Activated CD4-positive, alpha-beta T cell treated with anti-CD3 and anti-CD28 coated beads for 1 hour (primary cell): ENCODE data around the gene GAREM1.

Experiments used
- DNase-seq: peaks from one replicate; pipeline ENCODE4 v3.0.0-alpha.2; 2020

GAREM1 gene

GRCh38 chr18:32286749-32287148, 183.9 kb downstream of the GAREM1 start:
- no peak for DNase-seq

- DNase-seq, result no peak
These were observed 186.4 kb downstream of the GAREM1 start for GRCh38 chr18:32284284-32284683.

GRCh38 chr18:32280911-32281310, 189.8 kb downstream of the GAREM1 start:
- DNase-seq, result no peak

DNA sequence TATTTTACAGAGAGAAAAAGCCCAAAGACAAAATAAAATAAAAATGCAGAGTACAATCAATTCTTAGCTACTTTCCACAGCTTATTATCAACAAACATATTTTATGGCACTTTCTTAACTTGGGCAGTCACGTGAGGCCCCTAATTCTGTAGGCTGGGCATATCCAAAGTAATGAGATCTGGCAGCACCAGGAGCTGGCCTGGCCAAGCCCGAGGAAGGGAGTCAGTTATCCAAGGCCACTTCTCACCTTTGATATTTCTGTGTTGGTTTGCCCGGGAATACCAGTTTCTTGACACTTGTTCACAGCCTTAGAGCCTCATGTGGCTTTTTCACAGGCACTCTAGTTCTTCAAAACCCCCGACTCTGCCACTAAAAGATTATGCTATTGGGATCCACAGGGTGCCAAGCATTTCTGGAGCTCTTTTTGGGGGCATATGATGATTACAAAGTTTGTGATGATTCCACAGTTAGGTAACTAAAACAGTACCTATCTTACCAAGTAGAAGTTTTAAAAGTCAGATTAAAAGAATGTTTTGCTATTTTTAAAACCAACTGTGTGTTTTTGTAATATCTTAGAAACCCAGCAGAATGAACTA, 190.4 kb downstream of the GAREM1 start:
- no peak for DNase-seq

DNA sequence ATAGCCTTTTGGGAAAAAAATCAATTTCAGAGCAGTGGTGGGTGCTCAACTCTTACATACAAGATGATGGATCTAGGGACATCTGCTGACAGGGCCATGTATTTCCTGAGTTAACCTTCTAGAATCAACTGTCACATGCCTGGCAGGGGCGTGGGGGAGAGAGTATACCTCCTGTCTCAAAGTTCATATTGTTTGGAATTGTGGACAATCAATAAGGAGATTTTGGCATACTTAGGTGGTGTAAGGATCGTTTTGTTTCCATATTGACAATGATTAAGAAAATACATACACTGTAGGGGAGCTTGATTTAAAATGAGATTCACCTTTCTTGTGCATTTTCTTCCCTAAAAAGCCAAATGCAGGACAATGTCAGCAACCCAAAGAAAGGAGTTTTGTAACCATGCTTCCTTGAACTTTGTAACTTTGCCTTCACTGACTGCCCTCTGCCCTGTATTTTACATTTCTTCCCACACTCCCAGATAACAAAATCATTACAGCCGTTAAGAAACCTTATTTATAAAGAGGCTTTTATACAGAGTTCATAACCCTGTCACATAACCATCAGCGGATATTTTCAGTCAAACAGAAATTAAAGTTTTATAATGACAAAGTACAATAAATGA, 192.4 kb downstream of the GAREM1 start:
- no peak for DNase-seq

DNA sequence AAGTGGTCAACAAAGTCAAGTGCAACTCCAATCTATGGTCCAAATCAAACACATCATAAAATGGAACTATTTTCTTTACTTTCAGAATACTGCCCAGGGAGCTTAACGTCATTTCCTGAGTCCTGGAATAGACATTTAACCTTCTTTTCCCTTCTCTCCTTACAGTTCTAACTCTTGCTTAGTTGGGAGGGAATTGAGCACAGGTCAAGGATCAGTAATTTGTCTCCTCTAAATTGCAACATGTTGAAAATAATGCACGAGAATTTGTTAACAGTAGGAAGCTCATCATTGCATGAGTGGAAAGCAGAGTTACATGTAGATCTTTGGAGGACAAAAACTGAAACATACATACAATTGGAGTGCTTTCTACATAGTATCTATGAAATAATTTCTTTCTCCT, 193.1 kb downstream of the GAREM1 start:
- DNase-seq, result no peak

- no peak for DNase-seq
These were observed 193.8 kb downstream of the GAREM1 start for GRCh38 chr18:32276906-32277305.

DNA sequence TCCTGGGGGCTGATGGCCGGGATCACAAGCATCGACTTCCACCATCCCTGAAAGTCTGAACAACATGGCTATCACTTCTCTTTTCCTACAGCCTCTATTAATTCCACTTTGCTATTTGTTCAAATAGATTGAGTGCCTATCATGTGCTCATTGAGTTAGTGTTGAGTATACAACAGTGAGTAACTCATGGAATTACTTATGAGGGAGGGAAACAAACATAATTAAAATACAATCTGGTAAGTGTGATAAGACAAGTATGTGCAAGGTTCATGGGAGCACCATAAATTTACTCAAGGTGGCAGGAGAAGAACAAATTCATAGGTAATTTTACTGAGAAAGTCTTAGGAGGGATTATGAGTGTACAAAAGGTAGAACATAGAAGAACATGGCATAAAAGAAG, 194.4 kb downstream of the GAREM1 start:
- DNase-seq, result no peak

DNA sequence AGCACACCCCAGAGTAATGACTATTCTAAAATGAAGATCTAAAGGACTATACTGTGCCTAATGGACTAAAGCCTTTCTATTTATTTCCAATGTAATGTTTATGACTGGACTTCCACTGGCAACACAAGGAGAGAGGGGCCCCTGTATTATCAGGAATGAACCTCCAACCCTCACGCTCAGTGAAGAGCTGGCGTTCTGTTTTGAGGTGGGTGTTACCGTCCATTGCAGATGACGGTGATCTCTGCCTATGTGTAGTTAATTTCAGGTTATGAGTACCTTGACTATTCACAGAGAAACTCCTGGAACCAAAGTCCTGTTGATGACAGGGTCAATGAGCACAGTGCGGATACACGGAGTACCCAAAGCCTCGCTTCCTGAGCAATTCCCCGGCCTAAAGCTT, 195.5 kb downstream of the GAREM1 start:
- DNase-seq, result no peak

DNA sequence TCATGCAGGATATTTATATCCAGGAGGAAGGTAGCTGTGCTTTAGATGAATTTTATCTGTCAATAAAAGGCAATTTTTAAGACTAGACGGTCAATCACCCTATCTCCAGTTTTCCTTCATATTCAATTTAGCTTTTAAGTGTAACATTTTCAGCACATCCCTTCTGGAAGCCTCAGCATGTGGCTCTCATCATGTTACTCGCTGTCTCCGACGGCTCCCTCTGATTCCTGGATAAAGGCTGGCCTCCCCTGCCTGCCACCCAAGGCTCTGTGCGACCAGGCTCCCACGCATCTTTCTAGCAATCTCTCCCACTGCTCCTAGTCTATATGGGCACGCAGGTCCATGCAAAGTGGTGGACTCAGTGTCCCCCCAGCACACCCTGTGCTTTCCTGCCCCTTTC, 196.4 kb downstream of the GAREM1 start:
- no peak for DNase-seq

DNA sequence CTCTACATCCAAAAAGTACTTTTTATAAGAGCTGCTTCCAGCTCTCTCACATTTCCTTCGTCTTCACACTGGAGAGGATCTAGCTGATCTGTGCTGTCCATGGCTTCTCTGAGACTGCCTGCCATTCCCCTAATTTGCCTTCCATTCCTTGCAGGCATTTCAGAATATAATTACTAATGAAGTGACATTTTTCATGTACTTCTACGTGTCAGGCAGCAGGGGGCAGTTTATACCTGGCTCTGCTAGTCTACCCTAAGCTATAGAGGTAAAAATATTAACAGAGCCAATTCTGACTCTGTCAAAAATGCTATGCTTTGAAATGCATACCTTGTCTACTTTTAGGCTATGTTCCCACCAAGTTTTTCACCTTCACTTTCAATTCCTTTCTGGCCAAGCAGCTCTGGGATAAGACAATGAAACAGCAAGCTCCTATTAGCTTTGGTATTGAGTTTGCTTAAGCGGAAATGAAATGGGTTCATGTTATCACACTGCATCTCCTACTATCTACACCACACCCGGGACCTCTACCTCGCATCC, 198.9 kb downstream of the GAREM1 start:
- DNase-seq, result no peak

DNA sequence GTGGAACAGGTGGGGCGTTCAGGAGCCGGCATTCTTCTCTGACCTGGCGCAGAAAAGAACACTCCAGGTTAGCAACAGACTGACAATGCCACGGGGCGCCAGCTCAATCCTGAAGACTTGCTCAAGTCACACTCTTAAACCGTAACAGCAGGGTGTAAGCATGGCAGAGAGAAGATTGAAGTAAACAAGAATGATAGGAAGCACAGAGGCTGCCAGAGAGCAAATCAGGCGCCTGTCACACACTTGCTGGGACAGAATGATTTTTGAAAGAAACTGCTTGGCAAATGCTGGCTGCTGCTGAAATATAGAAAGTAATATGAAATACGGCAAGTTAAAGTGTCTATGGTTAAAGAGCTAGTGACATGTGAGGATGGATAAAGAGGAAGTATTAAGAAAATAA, 200.3 kb downstream of the GAREM1 start:
- DNase-seq, result no peak

DNA sequence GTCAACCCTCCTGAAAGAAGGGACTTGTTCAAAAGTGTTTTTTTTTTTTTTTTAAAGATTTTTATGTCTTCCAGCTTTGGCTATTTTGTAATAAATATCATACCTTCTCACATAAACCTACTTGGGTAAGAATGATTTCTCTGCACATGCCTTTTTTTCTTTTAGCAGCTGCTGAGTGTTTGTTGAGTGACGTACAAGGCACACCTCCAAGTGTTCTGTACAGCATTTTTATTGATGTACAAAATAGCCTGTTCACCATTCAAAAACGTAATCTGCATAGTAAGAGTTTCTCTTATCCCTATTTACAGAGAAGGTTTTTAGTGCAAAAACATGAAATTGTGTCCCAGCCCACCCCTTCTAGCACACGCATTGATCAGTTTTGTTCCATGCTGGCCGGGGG, 203.2 kb downstream of the GAREM1 start:
- DNase-seq, result no peak

GRCh38 chr18:32264401-32264800, 206.3 kb downstream of the GAREM1 start:
- no peak for DNase-seq

- DNase-seq, result no peak
These were observed 208.6 kb downstream of the GAREM1 start for GRCh38 chr18:32262092-32262491.

- DNase-seq, result no peak
These were observed 209.7 kb downstream of the GAREM1 start for GRCh38 chr18:32261003-32261402.

DNA sequence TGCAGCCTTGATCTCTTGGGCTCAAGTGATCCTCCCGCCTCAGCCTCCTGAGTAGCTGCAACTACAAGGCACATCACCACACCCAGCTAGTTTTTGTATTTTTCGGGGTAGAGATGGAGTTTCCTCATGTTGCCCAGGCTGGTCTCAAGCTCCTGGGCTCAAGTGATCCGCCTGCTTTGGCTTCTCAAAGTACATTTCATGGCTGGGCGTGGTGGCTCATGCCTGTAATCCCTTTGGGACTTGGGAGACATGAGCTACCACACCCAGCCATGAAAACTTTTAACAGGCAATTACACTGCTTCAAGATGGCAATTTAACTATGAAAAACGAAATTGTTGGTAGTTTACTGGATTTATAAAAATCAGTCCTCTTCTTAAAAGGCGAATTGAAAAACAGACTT, 211.1 kb downstream of the GAREM1 start:
- no peak for DNase-seq

GRCh38 chr18:32258558-32259204, 212.0 kb downstream of the GAREM1 start:
- DNase-seq, result no peak

GRCh38 chr18:32258148-32258547, 212.5 kb downstream of the GAREM1 start:
- no peak for DNase-seq

GRCh38 chr18:32257084-32257785, 213.4 kb downstream of the GAREM1 start:
- DNase-seq, result no peak

GRCh38 chr18:32255570-32255969, 215.1 kb downstream of the GAREM1 start:
- DNase-seq, result no peak

- no peak for DNase-seq
These were observed 218.4 kb downstream of the GAREM1 start for GRCh38 chr18:32252141-32252860.

DNA sequence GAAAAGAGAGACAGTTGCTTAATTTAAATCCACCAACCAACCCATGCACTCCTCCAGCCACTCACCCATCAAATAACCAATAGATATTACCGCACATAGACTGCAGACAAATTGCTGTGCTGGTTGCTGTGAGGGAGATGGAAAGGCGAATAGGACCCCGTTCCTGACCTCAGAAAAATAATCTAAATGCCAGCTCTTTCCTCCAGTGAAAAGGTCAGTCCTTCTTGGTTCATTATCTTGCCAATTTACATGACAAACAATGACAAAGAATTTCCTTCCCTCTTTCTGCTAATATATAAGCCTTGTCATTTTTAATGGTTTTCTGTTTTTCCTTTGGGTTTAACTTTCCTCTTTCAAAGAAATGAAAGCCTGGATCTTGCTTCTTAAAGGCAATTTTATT, 219.2 kb downstream of the GAREM1 start:
- DNase-seq, result no peak
